ENCODE data around the gene BCL11A. TPM values are rescaled to one million over a fixed set of nuclear protein-coding genes. Genes with fewer than 3 reads are reported as not detected.

The BCL11A gene
- total and polyA plus RNA-seq, 4 donors = 0.08 to 8.5 (median 0.47) TPM

GRCh38 chr2:60595953-60596352 is 42.5 kb upstream of the BCL11A start:
- Histone ChIP-seq H3K4me1 (ENCODE audit: control insufficient read depth in 4 of 4, insufficient read depth in 4 of 4, low read length in 3 of 4) (no peaks in the 10 kb centered on the region), H3K27ac (ENCODE audit: low read depth in 1 of 2, low read length in 2 of 2) (no peak overlapping the region), H3K36me3 (ENCODE audit: control insufficient read depth in 4 of 4, insufficient read depth in 3 of 4, low read depth in 1 of 4, low read length in 3 of 4) (no peaks in the 10 kb centered on the region), H3K9ac (ENCODE audit: low read depth in 1 of 2, low read length in 2 of 2) (no peak overlapping the region), H3K4me3 (ENCODE audit: low read depth in 1 of 3, low read length in 3 of 3) (no peak overlapping the region), H3K9me3 (ENCODE audit: control insufficient read depth in 4 of 4, low read length in 3 of 4) (peaks cover 2 to 8% (median 4%) of the 10 kb centered on the region in 4 donors), H3K27me3 (ENCODE audit: control insufficient read depth in 4 of 4, insufficient read depth in 4 of 4, low read length in 3 of 4) (peaks cover 0 to 7% (median 0%) of the 10 kb centered on the region in 4 donors)
- 85% methylated on average over 4 of the region's 4 CpGs for WGBS
- no peak for DNase-seq (ENCODE audit: low spot score)
- no peak for TF ChIP-seq TAF1 (conservative IDR thresholded peaks at IDR 0.05)
- TF ChIP-seq HNF4A (conservative IDR thresholded peaks at IDR 0.05) = no peak
- TF ChIP-seq MAX (IDR thresholded peaks at IDR 0.05) = no peak
- TF ChIP-seq EGR1 (IDR thresholded peaks at IDR 0.05; ENCODE audit: low read depth in 2 of 2) = no peak
- no peak for TF ChIP-seq HNF4G (IDR thresholded peaks at IDR 0.05)
- TF ChIP-seq ATF3 (IDR thresholded peaks at IDR 0.05) = no peak
- no peak for TF ChIP-seq RXRA (IDR thresholded peaks at IDR 0.05)
- TF ChIP-seq CTCF (IDR thresholded peaks at IDR 0.05; ENCODE audit: low read depth, low read length, missing input control) = no peak
- no peak for TF ChIP-seq FOXA1 (IDR thresholded peaks at IDR 0.05)
- TF ChIP-seq YY1 (IDR thresholded peaks at IDR 0.05) = no peak
- no peak for TF ChIP-seq RAD21 (IDR thresholded peaks at IDR 0.05)
- TF ChIP-seq FOXA2 (IDR thresholded peaks at IDR 0.05) = no peak
- TF ChIP-seq GABPA (IDR thresholded peaks at IDR 0.05 in 1 of 2, conservative IDR thresholded peaks at IDR 0.05 in 1 of 2) = no peak

- H3K27me3 ChIP-seq (ENCODE audit: control insufficient read depth in 4 of 4, insufficient read depth in 4 of 4, low read length in 3 of 4) = peaks cover 0 to 3% (median 0%) of the 10 kb centered on the region in 4 donors
- TF ChIP-seq FOXA1 (IDR thresholded peaks at IDR 0.05) (no peak), REST (IDR thresholded peaks at IDR 0.05) (no peak), JUND (IDR thresholded peaks at IDR 0.05) (no peak)
- H3K9ac ChIP-seq (ENCODE audit: low read depth in 1 of 2, low read length in 2 of 2) = no peak overlapping the region
- no peak overlapping the region for H3K27ac ChIP-seq (ENCODE audit: low read depth in 1 of 2, low read length in 2 of 2)
- no peaks in the 10 kb centered on the region for H3K36me3 ChIP-seq (ENCODE audit: control insufficient read depth in 4 of 4, insufficient read depth in 3 of 4, low read depth in 1 of 4, low read length in 3 of 4)
- DNase-seq (ENCODE audit: low spot score) = no peak
- H3K9me3 ChIP-seq (ENCODE audit: control insufficient read depth in 4 of 4, low read length in 3 of 4) = peaks cover 0 to 8% (median 0%) of the 10 kb centered on the region in 4 donors
- no peak overlapping the region for H3K4me3 ChIP-seq (ENCODE audit: low read depth in 1 of 3, low read length in 3 of 3)
- H3K4me1 ChIP-seq (ENCODE audit: control insufficient read depth in 4 of 4, insufficient read depth in 4 of 4, low read length in 3 of 4) = no peaks in the 10 kb centered on the region
Observed at GRCh38 chr2:60589104-60589503, 35.6 kb upstream of the BCL11A start.

Measured in liver (tissue), 9 donors.